ENCODE data around the gene TGFBR3.

TGFBR3 gene

GRCh38 chr1:91736146-91736714 is 149.7 kb downstream of the TGFBR3 start:
- DNase-seq (ENCODE audit: low read depth in 2 of 2): no peak

GRCh38 chr1:91735266-91735845 is 150.6 kb downstream of the TGFBR3 start:
- no peak for DNase-seq (ENCODE audit: low read depth in 2 of 2)

GRCh38 chr1:91734761-91735160 is 151.2 kb downstream of the TGFBR3 start:
- DNase-seq (ENCODE audit: low read depth in 2 of 2): no peak

- no peak for DNase-seq (ENCODE audit: low read depth in 2 of 2)
These were observed 152.7 kb downstream of the TGFBR3 start for GRCh38 chr1:91733108-91733710.

GRCh38 chr1:91732291-91733107 is 153.5 kb downstream of the TGFBR3 start:
- no peak for DNase-seq (ENCODE audit: low read depth in 2 of 2)

GRCh38 chr1:91731815-91732214 is 154.1 kb downstream of the TGFBR3 start:
- no peak for DNase-seq (ENCODE audit: low read depth in 2 of 2)

GRCh38 chr1:91730801-91731732 is 154.9 kb downstream of the TGFBR3 start:
- no peak for DNase-seq (ENCODE audit: low read depth in 2 of 2)

GRCh38 chr1:91729621-91730358 is 156.2 kb downstream of the TGFBR3 start:
- no peak for DNase-seq (ENCODE audit: low read depth in 2 of 2)

GRCh38 chr1:91727763-91728162 is 158.2 kb downstream of the TGFBR3 start:
- DNase-seq (ENCODE audit: low read depth in 2 of 2): no peak

- no peak for DNase-seq (ENCODE audit: low read depth in 2 of 2)
These were observed 159.8 kb downstream of the TGFBR3 start for GRCh38 chr1:91725989-91726721.

GRCh38 chr1:91725618-91725988 is 160.3 kb downstream of the TGFBR3 start:
- DNase-seq (ENCODE audit: low read depth in 2 of 2): no peak

- DNase-seq (ENCODE audit: low read depth in 2 of 2): no peak
These were observed 161.3 kb downstream of the TGFBR3 start for GRCh38 chr1:91724644-91725043.

GRCh38 chr1:91724231-91724630 is 161.7 kb downstream of the TGFBR3 start:
- no peak for DNase-seq (ENCODE audit: low read depth in 2 of 2)

- no peak for DNase-seq (ENCODE audit: low read depth in 2 of 2)
These were observed 165.9 kb downstream of the TGFBR3 start for GRCh38 chr1:91720044-91720443.

- DNase-seq (ENCODE audit: low read depth in 2 of 2): no peak
These were observed 167.1 kb downstream of the TGFBR3 start for GRCh38 chr1:91718877-91719276.

- no peak for DNase-seq (ENCODE audit: low read depth in 2 of 2)
These were observed 167.6 kb downstream of the TGFBR3 start for GRCh38 chr1:91718368-91718767.

GRCh38 chr1:91717839-91718238 is 168.1 kb downstream of the TGFBR3 start:
- DNase-seq (ENCODE audit: low read depth in 2 of 2): no peak

GRCh38 chr1:91716339-91716738 is 169.6 kb downstream of the TGFBR3 start:
- DNase-seq (ENCODE audit: low read depth in 2 of 2): no peak

- no peak for DNase-seq (ENCODE audit: low read depth in 2 of 2)
These were observed 170.4 kb downstream of the TGFBR3 start for GRCh38 chr1:91715416-91716000.

GRCh38 chr1:91714867-91715381 is 171.0 kb downstream of the TGFBR3 start:
- DNase-seq (ENCODE audit: low read depth in 2 of 2): no peak

Measured in fibroblast of skin of left biceps (primary cell).